K562 (cell line): ENCODE measurements around the gene CALD1.

Experiments
- NFRKB ChIP-seq: fragments of 450-650 bp; IDR thresholded peaks from 2 replicates; pipeline ENCODE4 v1.6.1; 2016; ENCODE audit warnings: low read depth
- NR1H2 ChIP-seq: sonication (generic); formaldehyde crosslinking; IDR thresholded peaks from 2 replicates; pipeline ENCODE4 v1.4.0; 2020; ENCODE audit warnings: mild to moderate bottlenecking, missing genetic modification reagents
- POLR2AphosphoS2 ChIP-seq: IDR thresholded peaks from 2 replicates; pipeline ENCODE4 v1.6.1; 2012; ENCODE audit warnings: low read length, improper control_type of control experiment
- SREBF2 ChIP-seq: sonication (generic); formaldehyde crosslinking; IDR thresholded peaks from 2 replicates; pipeline ENCODE4 v1.4.0; 2020; ENCODE audit warnings: mild to moderate bottlenecking, missing genetic modification reagents
- TARDBP ChIP-seq: fragments of 450-650 bp; IDR thresholded peaks from 2 replicates; pipeline ENCODE4 v1.6.1; 2016
- USF2 ChIP-seq: sonication (generic); formaldehyde crosslinking; IDR thresholded peaks from 2 replicates; pipeline ENCODE4 v1.5.0; 2020; ENCODE audit warnings: missing genetic modification reagents
- YY1 ChIP-seq, 3 experiments: IDR thresholded peaks; 2 replicates each; pipeline ENCODE4 v1.6.1; 2011; ENCODE audit warnings: low read length in 2 of 3, mild to moderate bottlenecking in 2 of 3, moderate library complexity in 2 of 3, borderline replicate concordance in 1 of 3, control low read depth in 1 of 3, low read depth in 1 of 3; ENCODE audit not compliant: insufficient read depth in 3 of 3, insufficient replicate concordance in 2 of 3, control insufficient read depth in 1 of 3, insufficient read length in 1 of 3; ENCODE audit errors: extremely low read depth in 1 of 3
- ZBTB1 ChIP-seq: sonication (generic); formaldehyde crosslinking; IDR thresholded peaks from 2 replicates; pipeline ENCODE4 v1.8.1; 2023; ENCODE audit warnings: missing genetic modification reagents, low read depth, mild to moderate bottlenecking, borderline replicate concordance
- ZNF184 ChIP-seq: sonication (generic); formaldehyde crosslinking; IDR thresholded peaks from 2 replicates; pipeline ENCODE4 v1.5.0; 2020; ENCODE audit warnings: missing genetic modification reagents
- ZNF398 ChIP-seq: fragments of 250-450 bp; sonication (Bioruptor Pico); IDR thresholded peaks from 2 replicates; pipeline ENCODE4 v1.8.0; 2021; ENCODE audit warnings: moderate library complexity, mild to moderate bottlenecking, inconsistent platforms
- ZNF57 ChIP-seq: fragments of 450-650 bp; formaldehyde crosslinking; IDR thresholded peaks from 2 replicates; pipeline ENCODE4 v1.4.0; 2020; ENCODE audit warnings: mild to moderate bottlenecking, moderate library complexity
- ZNF717 ChIP-seq: fragments of 250-450 bp; sonication (Bioruptor Pico); IDR thresholded peaks from 2 replicates; pipeline ENCODE4 v1.5.0; 2021
- ZNF740 ChIP-seq, 3 experiments: fragments of 200-800 bp in 1 of 3; sonication (Bioruptor generic) in 1 of 3; sonication (generic) in 1 of 3; formaldehyde crosslinking in 1 of 3; IDR thresholded peaks; 2 replicates each; pipeline versions ENCODE4 v1.6.1 to v1.8.0; 2016 to 2022; ENCODE audit warnings: mild to moderate bottlenecking in 2 of 3, missing compliant biosample characterization in 2 of 3, missing genetic modification characterization in 2 of 3, missing genetic modification reagents in 1 of 3

- TF ChIP-seq POLR2AphosphoS2 (no peak), USF2 (no peak), ZNF184 (CRISPR knock-in tag) (no peak), YY1 (IDR thresholded peaks at IDR 0.05; ENCODE audit: borderline replicate concordance in 1 of 3, control insufficient read depth in 1 of 3, extremely low read depth in 1 of 3, insufficient read depth in 3 of 3, insufficient read length in 1 of 3, insufficient replicate concordance in 2 of 3, low read depth in 1 of 3, low read length in 2 of 3) (no peak), ZNF740 (CRISPR knock-in tag; IDR thresholded peaks at IDR 0.05) (no peak), ZNF740 (tag; IDR thresholded peaks at IDR 0.05) (no peak), ZNF398 (no peak), SREBF2 (CRISPR knock-in tag) (no peak), NR1H2 (CRISPR knock-in tag) (no peak), ZNF57 (CRISPR knock-in tag) (no peak), NFRKB (no peak), ZNF717 (CRISPR knock-in tag) (no peak), ZBTB1 (CRISPR knock-in tag) (no peak), TARDBP (no peak)
Measured at GRCh38 chr7:134910214-134910890, 130.9 kb downstream of the CALD1 start.
